Sciatic nerve (tissue), 2 donors: ENCODE results near the gene BRD7. TPM values are rescaled to one million over a fixed set of nuclear protein-coding genes. Genes with fewer than 3 reads are reported as not detected.
A peak's percentile ranks its signal among the peaks of the same experiment; 100 is the strongest.

Experiments used
- ATAC-seq: fragments of 200-7000 bp; cut with Tn5 transposase; one replicate; pipeline ENCODE4 v1.9.1; 2020; ENCODE audit warnings: mild to moderate bottlenecking, moderate library complexity
- DNase-seq: peaks from one replicate; pipeline ENCODE4 v3.0.0-alpha.2; 2020; ENCODE audit warnings: low spot score
- intact Hi-C: fragments of 100-400 bp; cut with DNase I; formaldehyde crosslinking; loops from one replicate; pipeline ENCODE4 v1.14.2; 2022
- total RNA-seq: library from RNA; stranded (reverse); fragmentation: NEBNext Ultra II Directional; extraction: Animal tissue kit (Norgen Biotek cat#: 25700); gene quantifications from one replicate; pipeline ENCODE4 v1.2.1, GENCODE V29; 2021
- donor health status: DM: no; HTN: no; CAD: no.
- donor health status: DM: no; HTN: no; CAD: no.

The BRD7 gene
- total RNA-seq, 1 donor from 2014 or later = 73.5 TPM

DNA sequence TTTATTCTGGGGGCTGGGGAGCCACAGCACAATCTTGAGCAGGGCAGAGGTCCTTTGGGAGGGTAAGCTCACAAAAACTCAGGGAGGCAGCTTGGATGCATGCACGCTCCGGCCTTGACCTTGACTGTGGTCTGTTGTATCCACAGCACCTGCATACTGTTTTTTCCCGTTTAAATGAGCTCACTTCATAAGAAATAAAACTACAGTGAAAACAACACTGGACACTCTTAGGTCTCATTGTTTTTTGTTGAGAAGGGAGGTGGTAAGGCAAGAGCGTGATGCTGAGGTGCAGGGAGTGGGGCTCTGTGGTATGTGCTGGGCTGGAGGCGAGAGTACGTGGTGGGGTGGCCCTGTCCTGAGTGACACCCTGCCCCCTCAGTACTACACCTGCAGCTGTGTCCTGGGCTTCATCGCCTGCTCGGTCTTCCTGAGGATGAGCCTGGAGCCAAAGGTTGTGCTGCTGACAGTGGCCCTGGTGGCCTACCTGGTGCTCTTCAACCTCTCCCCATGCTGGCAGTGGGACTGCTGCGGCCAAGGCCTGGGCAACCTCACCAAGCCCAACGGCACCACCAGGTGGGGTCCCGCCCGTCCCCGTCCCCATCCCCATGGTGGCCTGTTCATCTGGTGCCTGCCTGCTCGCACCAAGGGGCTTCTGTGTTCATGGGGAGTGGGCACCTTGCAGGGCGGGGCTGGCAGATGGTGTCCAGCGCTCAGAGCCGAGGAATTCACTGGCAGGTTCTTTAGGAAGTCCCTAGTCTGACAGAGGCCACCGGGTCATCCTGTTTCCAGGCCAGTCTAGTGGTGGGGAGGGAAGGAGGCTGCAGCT lies 58.3 kb downstream of the BRD7 start:
- ATAC-seq (no peak), DNase-seq (no peak)
- intact Hi-C loops = no loop called here

DNA sequence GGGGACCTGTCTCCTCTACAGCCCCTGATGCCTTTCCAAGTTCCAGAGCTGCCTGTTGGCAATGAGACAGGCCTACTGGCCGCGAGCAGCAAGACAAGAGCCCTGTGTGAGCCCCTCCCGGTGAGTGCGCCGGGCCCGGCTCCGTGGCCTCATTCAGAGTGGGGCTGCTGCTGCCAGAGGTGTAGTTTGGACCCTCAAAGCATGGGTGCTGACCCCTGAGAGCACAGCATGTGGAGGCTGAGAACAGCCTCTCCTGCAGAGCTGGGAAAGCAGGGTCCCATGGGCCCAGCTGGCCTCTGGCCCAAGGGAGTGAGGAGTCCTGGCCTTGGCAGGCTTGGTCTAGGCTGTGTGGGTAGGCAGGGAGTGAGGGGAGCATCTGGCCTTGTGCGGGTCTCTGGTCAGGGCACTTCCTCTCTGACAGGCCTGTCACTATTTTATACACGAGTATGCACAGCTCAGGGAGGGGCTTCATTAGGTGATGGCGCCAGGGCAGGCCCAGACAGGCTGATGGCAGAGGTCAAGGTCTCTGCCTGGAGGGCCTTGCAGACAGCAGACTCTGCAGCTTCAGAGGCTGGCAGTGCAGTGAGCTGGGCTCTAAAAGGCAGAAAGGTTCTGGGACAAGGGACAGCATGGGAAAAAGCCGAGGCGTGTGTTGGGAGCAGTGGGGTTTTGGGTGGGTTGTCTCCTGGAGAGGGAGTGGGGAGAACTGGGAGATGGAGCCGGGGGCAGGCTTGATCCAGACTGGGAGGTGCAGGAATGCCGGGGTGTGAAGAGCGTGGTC lies 59.1 kb downstream of the BRD7 start:
- DNase-seq = no peak
- intact Hi-C loops = no loop called here
- ATAC-seq = peak; percentile 9

DNA sequence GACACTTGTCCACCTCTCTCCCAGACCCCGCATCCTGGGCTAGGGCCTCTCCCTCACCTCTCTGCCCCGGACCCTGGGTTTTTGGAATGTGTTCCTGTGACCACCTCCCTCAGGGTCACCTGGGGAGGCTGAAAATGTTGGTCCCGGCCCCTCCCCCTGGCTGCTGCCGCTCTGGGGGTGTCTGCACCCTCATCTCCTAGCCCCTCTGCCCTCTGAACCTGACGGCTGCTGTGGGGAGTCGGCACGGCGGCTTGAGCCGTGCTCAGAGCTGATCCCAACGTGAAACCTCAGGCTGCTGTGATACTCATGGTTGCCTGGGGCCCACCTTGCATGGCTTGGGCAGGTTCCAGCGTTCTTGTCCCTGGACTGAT lies 59.6 kb downstream of the BRD7 start:
- intact Hi-C loops = no loop called here

DNA sequence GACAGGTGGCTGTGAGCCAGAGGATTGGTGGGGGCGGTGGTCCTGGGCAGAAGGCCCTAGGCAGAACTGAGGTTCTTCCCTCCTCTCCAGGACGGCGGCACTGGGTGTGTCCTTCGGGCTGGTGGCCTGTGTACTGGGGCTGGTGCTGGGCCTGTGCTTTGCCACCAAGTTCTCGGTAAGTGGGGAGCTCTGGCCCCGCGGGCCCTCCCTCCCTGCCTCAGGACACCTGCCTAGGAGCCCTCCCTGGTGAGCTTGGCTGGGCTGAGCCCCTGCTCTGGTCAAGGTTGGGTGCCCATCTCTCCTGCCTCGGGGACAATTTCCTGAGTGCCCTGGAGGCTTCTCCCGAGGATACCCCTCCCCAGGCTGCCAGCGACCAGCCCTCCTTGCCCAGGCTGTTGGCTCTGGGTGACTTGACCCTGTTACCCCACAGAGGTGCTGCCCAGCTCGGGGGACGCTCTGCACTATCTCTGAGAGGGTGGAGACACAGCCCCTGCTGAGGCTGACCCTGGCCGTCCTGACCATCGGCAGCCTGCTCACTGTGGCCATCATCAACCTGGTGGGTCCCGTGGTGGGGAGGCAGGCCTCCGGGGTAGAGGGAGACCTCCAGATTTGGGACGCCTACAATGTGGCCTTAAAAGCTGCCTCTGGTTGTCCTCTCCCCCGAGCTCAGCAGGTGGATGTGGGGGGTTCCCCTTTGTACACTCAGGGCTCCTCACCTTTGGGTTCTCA lies 60.4 kb downstream of the BRD7 start:
- DNase-seq = no peak
- no peak for ATAC-seq
- intact Hi-C loops = no loop called here

More for the DNA sequence above, 59.6 kb downstream of the BRD7 start:
- ATAC-seq (no peak), DNase-seq (no peak)

DNA sequence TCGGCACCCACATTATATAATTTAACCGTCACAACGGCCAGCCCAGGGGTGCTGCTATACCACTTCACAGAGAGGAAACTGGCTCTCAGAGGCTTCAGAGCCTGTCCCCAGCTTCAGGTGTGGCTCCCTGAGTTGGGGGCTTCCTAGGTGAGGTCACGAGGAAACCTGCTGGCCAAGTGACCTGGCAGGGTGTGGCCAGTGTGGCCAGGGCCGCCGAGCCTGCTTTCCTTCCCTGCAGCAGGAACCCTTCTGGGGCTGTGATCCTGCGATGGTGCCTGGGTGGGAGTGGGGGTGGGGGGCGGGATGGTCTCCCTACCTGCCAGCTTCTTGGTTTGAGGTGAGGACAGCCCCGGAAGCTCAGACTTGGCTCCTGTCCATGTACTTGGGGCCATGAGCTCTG lies 62.5 kb downstream of the BRD7 start:
- ATAC-seq = no peak
- intact Hi-C loops = no loop called here
- no peak for DNase-seq

DNA sequence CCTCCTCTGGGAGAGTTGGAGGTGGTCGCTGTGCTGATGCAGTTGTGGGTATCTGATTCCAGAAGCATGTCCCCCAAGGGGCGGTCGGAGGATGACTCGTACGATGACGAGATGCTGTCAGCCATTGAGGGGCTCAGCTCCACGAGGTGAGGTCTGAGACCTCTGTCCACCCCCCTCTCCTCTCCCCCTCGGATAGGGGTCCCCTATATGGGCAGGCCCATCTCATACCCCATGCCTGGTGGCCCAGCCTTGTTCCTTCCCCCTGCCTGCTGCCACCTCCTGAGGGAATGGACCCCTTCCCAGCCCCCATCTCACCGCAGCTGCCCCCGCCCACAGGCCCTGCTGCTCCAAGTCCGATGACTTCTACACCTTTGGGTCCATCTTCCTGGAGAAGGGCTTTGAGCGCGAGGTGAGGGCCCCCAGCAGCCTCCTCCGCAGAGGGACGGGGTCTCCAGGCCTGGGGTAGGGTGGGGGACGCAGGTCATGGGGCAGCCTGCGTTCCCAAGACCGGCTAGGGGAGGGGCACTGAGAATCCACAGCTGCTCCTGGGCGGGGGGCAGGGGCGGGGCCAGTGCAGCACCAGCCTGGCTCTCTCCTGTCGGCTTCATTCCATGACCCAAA lies 63.2 kb downstream of the BRD7 start:
- DNase-seq (peak; percentile 53), ATAC-seq (no peak)
- intact Hi-C loops = no loop called here

DNA sequence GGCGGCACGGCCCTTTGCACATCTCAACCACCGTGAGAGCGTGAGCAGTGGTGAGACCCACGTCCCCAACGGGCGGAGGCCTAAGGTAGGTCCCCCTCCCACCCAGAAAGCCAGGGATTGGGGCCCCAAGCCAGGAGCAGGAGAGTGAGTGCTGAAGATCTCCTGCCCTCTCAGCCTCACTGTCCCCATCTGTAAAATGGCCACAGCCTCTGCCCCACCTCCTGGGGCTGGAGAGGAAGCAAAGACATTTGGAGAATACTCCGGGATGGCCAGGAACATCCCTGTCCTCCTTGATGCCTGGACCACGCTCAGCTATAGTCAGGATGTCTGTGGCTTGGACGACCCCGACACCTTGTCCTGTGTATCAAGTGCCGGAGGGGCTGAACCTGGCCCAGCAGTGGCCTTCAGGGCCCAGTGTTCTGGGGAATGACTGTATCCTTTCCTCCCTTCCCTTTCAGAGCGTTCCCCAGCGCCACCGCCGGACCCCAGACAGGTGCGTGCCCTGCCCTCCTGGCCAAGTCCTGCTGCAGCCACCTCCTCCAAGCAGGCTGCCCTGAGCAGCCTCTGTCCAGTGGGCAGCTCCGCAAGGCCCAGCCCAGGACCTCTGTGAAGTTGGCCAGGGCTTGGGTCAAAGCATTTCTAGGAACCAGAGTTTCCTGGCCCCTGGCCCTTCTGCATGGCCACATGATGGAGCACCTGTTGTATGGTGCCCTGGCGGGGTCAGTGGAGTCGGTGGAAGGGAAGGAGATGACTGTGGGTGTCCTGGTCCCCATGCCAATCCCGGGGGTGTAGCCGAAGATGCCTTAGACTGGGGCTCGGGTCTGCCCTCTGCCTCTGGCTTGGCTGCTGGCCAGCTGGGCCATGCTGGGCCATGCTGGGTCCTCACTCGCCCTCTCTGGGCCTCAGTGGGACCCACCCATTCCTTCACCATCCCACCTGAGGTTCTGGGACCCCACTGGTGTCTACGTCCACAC lies 64.0 kb downstream of the BRD7 start:
- ATAC-seq (no peak), DNase-seq (peak; percentile 47)

DNA sequence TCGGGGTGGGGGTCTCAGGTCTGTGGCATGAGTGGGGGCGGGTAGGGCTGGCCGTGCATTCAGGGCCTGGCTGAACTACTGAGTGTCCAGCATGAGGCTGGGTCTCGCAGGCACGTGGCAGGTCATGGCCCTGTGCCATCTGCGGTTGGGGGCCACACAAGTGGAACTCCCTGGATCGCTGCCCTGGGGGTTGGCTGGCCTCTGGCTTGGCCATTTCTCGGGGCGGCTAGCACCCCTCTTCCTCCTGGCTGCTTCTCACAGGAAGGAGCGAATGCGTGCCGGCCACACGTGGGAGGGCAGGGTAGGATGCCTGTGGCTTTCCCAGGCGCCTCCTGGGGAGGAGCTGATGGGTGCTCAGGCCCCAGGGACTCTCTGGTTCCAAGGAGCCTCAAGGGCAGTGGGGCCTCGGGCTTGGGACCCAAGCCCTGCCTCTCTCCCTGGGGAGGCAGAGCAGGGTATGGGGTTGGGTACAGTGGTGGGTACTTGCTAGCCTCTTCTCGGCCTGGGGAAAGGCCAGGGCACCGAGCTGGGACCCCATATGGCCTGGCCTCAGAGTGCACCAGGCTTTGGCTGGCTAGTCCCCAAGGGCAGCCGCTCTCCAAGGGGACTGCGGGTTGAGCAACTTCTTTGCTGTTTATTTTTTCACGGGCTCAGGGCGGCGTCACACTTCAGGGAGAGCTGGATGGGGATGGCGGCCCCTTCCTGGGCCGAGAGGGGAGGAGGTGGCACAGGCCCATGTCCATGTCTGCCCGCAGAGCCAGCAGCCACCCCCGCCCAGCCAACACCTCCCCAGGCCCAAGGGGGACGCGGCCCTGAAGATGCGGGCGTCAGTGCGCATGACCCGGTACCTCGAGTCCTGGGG lies 65.0 kb downstream of the BRD7 start:
- intact Hi-C loops = no loop called here
- ATAC-seq = no peak
- peak; percentile 49 for DNase-seq

More for the DNA sequence above, 64.0 kb downstream of the BRD7 start:
- intact Hi-C loops = no loop called here

DNA sequence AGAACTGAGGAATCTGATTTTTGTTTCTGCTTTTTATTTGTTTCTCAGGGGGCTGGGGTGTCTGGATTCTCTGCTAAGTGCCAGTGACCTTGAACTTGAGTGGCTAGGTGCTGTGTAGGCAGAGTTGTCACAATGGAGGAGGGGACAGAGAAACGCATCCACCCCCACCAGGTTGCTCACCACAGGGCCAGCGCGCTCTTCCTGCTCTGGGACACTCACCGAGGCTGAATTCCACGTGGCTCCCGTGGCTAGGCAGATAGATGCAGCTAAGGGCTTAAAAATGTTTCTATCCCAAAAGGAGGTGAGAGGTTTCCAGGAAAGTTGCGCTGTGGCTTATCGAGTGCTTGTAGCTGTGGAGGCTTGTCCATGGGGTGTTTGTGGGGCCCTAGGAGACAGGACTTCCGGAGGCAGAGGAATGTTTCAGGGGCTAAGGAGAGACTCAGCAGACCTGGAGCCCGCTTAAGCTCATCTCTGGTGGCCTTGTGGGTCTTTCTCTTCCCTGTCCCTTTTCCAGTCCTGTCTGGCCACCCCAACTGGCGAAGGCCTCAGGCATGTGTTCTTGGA lies 65.7 kb downstream of the BRD7 start:
- intact Hi-C loops = no loop called here
- ATAC-seq (no peak), DNase-seq (no peak)

DNA sequence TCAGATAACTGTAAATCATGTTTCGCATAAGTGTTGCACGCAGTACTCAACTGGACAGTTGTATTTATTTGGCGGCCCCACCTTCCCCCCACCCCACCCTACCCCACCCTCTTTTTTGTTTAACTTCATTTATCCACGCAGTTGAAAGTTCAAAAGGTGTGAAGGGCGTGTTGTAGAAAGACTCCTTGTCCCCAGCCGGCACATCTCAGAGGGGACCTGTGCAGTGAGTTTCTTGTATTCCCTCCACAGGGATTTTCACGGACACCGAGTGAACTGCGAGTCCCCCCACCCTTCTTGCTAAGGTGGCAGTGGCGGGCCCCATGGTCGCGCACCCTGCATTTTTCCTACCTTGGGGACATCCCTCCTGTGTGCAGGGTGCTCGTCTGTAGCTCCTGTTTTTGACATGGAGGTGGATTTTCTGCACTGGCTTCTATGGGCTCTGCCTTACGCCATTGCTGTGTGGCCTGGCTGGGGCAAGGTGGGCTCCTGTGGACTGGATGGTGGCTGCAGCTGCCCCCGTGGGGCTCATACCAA lies 66.2 kb downstream of the BRD7 start:
- intact Hi-C loops = no loop called here
- DNase-seq (no peak), ATAC-seq (no peak)

DNA sequence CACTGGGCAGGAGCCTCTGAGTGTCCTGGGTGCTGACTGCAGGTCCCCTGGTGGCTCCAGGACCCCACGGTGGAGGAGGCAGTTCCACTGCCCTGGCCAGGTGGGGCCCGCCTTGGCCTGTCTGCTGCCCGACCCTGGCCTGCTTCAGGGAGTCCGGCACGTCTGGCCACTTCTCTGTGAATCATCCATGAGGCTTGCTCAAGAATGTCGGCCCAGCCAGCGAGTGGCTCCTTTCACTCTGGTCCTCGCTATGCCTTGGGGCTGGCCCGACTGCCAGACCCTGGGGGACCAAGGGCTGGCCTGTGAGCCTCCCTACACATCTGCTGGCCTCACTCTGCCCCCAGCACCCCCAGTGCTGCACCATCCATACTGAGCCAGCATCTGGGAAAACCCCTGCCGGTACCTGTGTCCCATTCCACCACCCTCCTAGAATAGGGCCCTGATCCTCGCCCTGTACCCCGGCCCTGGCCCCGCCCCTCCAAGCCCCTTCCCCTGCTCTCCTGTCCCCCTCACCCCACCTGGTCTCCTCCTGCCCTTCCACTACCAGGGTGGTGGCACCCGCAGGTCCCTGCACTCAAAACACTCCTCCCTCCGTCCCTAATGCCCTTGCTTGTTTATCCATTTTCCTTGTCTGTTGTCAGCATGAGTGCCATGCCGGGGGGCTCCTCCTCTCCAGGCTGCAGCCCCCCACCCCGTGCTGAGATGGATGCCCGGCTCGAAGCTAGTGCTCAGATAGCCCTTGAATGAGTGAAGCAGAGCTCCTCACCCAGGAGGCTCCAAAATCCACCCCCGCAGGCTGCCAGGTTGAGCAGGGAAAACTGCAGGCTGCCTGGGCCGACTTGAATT lies 66.9 kb downstream of the BRD7 start:
- DNase-seq (peak; percentile 68), ATAC-seq (peak; percentile 25)
- intact Hi-C loops = no loop called here

DNA sequence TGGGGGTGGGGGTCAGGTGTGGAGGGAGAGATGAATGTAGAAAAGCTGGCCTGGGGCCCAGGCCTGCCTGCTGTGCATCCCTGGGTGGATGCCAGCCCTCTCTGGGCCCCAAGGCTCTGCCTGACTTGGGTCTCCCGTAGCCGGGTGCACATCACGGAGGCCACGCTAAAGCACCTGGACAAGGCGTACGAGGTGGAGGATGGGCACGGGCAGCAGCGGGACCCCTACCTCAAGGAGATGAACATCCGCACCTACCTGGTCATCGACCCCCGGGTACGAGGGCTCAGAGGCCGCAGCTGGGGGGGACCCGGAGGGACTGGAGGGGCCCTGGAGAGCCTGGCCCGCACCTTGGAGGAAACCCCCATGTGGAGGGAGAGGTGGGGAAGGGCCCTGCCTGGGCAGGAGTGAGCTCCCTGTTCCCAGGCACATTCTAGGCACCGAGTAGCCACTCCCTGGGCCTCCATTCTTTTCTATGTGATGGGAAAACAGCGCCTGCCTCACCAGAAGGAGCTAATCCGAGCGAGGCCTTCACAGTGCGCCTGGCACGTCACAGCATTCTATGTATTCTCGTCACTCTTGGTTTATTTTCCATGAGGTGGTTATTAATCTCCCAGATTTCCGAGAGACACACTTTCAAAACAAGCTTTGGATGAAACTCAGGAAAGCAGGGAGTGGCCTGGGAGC lies 67.7 kb downstream of the BRD7 start:
- DNase-seq (peak; percentile 57), ATAC-seq (no peak)
- intact Hi-C loops = no loop called here

DNA sequence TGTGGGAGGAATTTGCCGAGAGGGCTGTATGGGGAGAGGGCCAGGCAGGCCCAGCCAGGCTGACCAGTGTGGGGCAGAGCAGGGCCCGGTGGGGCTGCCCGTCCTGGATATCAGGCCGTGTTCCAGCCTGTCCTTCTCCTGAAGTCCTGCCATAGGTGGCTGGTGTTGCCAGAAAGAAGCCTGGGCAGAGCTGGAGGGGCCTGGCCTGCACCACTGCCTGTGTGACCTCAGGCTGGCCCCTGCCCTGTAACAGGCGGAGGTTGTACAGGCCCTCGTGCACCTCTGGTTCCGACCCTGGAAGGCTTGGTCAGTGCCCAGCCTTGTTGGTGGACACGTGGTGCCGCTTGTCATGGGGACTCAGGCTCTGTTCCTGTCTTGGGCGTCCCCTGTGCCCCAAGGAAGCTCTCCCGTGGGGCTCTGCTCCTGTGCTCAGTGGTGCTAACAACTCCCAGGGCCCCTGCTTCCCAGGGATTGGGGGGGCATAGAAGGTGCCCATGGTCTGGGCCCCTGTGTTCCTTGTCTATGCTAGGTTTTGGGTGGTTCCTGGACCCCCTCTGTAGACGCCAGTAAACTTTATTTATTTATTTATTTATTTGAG lies 69.2 kb downstream of the BRD7 start:
- ATAC-seq (no peak), DNase-seq (peak; percentile 45)
- intact Hi-C loops = no loop called here

DNA sequence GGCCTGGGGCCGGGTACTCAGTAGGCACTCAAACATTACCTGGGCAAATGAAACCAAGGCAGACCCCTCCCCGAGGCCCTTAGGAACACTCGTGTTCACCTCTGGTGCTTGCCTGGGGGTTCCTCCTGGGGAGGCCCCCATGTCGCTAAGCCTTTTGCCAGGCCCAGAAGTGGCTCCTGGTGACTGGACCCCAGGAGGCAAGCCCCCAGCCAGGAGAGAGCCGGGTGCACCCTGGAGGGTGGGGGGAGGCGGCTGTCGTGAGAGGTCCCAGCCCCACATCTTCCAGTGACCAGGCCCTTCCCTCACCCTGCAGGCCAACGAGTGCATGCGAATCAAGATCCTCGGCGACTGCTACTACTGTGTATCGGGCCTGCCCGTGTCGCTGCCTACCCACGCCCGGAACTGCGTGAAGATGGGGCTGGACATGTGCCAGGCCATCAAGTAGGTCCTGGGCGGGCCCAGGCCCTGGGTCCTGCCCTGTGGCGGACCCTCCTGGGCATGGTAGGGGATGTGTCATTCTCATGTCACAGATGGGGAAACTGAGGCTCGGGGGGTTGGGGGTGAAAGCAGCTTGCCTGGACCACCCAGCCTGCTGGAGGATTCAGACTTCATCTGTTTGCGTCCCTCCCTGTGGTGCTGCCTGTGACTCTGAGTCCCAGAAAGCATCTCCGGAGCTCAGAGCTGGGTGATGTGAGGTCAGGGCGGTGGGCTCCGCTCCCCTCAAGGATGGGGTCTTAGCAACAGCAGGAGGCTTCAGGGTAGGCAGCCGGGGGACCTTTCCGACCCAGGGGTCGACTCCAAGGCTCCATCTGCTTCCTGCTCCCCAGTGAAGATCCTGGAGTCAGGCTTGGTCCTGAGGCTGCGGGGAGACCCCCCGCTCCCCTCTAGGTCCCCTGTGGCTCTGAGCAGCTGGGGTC lies 69.9 kb downstream of the BRD7 start:
- DNase-seq (peak; percentile 54), ATAC-seq (no peak)
- intact Hi-C loops = no loop called here
